GM23338 (cell line): ENCODE data around the gene C1QL1. TPM values are rescaled to one million over a fixed set of nuclear protein-coding genes. Genes with fewer than 3 reads are reported as not detected.

ENCODE experiments used
- ATAC-seq: fragments of 200-7000 bp; cut with Tn5 transposase; 3 replicates; pipeline ENCODE4 v1.9.1; 2020
- DNase-seq: peaks from one replicate; pipeline ENCODE4 v3.0.0-alpha.2; 2015; ENCODE audit warnings: low spot score
- H2AFZ ChIP-seq: fragments of 200-600 bp; sonication (generic); 2 replicates; pipeline ENCODE4 v1.8.0; 2016; ENCODE audit warnings: antibody characterized with exemption, mild to moderate bottlenecking, moderate library complexity
- H3F3A ChIP-seq: fragments of 200-600 bp; sonication (generic); replicated peaks from 2 replicates; pipeline ENCODE4 v1.8.0; 2017; ENCODE audit warnings: antibody characterized with exemption, mixed run types, low read depth
- H3K27ac ChIP-seq: fragments of 200-600 bp; sonication (generic); 2 replicates; pipeline ENCODE4 v1.6.1; 2016; ENCODE audit warnings: low read depth
- H3K27me3 ChIP-seq: fragments of 200-600 bp; sonication (generic); 2 replicates; pipeline ENCODE4 v1.8.0; 2016; ENCODE audit warnings: mild to moderate bottlenecking, mixed run types, moderate library complexity; ENCODE audit not compliant: insufficient read depth
- H3K36me3 ChIP-seq: fragments of 200-600 bp; sonication (generic); 2 replicates; pipeline ENCODE4 v1.8.0; 2016; ENCODE audit warnings: mild to moderate bottlenecking; ENCODE audit not compliant: insufficient read depth
- H3K4me1 ChIP-seq: fragments of 200-600 bp; sonication (generic); 2 replicates; pipeline ENCODE4 v1.8.0; 2016; ENCODE audit warnings: mild to moderate bottlenecking, moderate library complexity; ENCODE audit not compliant: insufficient read depth
- H3K4me2 ChIP-seq: fragments of 200-600 bp; sonication (generic); 2 replicates; pipeline ENCODE4 v1.7.1; 2017; ENCODE audit warnings: mixed run types
- H3K4me3 ChIP-seq: fragments of 200-600 bp; sonication (generic); 2 replicates; pipeline ENCODE4 v1.6.1; 2016; ENCODE audit warnings: mixed run types
- H3K79me2 ChIP-seq: fragments of 200-600 bp; sonication (generic); replicated peaks from 2 replicates; pipeline ENCODE4 v1.8.0; 2017; ENCODE audit warnings: mild to moderate bottlenecking; ENCODE audit not compliant: insufficient read depth
- H3K9me2 ChIP-seq: fragments of 200-600 bp; sonication (generic); 2 replicates; pipeline ENCODE4 v1.8.0; 2017; ENCODE audit not compliant: insufficient read depth
- H4K20me1 ChIP-seq: fragments of 200-600 bp; sonication (generic); replicated peaks from 2 replicates; pipeline ENCODE4 v1.8.0; 2017; ENCODE audit warnings: mild to moderate bottlenecking; ENCODE audit not compliant: insufficient read depth
- H3K27ac Mint-ChIP-seq: 2 replicates; pipeline ENCODE4 v1.8.0; 2020; ENCODE audit warnings: inconsistent platforms, mild to moderate bottlenecking, moderate library complexity, mixed read lengths
- H3K27me3 Mint-ChIP-seq: 3 replicates; pipeline ENCODE4 v1.8.0; 2022; ENCODE audit warnings: low read depth, mild to moderate bottlenecking, moderate library complexity, mixed read lengths, inconsistent platforms; ENCODE audit not compliant: insufficient read depth, poor library complexity
- H3K36me3 Mint-ChIP-seq: 3 replicates; pipeline ENCODE4 v1.8.0; 2021; ENCODE audit warnings: low read depth, mild to moderate bottlenecking, inconsistent platforms, moderate library complexity, mixed read lengths
- H3K4me1 Mint-ChIP-seq: 3 replicates; pipeline ENCODE4 v1.8.0; 2020; ENCODE audit warnings: mild to moderate bottlenecking, inconsistent platforms, mixed read lengths
- H3K4me3 Mint-ChIP-seq: 3 replicates; pipeline ENCODE4 v1.8.0; 2021; ENCODE audit warnings: moderate library complexity, mild to moderate bottlenecking, inconsistent platforms, mixed read lengths
- H3K9me3 Mint-ChIP-seq: 3 replicates; pipeline ENCODE4 v1.8.0; 2020; ENCODE audit warnings: moderate library complexity, mild to moderate bottlenecking, inconsistent platforms, mixed read lengths
- CTCF ChIP-seq, 2 experiments: fragments of 200-600 bp in 1 of 2; sonication (generic) in 1 of 2; conservative IDR thresholded peaks; 2 replicates each; pipeline versions ENCODE4 v1.5.1 to v1.6.1; 2016 to 2017; ENCODE audit warnings: antibody characterized with exemption in 2 of 2, low read depth in 2 of 2, mild to moderate bottlenecking in 2 of 2, moderate library complexity in 1 of 2
- EZH2 ChIP-seq: fragments of 200-600 bp; sonication (generic); IDR thresholded peaks from one replicate; pipeline ENCODE4 v1.8.0; 2017; ENCODE audit warnings: antibody characterized with exemption, mild to moderate bottlenecking, low read depth; ENCODE audit not compliant: unreplicated experiment
- JUNB ChIP-seq: IDR thresholded peaks from one replicate; pipeline ENCODE4 v1.6.1; 2016; ENCODE audit warnings: antibody characterized with exemption; ENCODE audit not compliant: unreplicated experiment
- NANOG ChIP-seq: IDR thresholded peaks from 2 replicates; pipeline ENCODE4 v1.6.1; 2016; ENCODE audit warnings: antibody characterized with exemption, borderline replicate concordance
- REST ChIP-seq: IDR thresholded peaks from one replicate; pipeline ENCODE4 v1.6.1; 2018; ENCODE audit warnings: antibody characterized with exemption; ENCODE audit not compliant: unreplicated experiment
- ZNF331 ChIP-seq: fragments of 250-450 bp; sonication (Bioruptor Pico); IDR thresholded peaks from 2 replicates; pipeline ENCODE4 v1.5.0; 2020; ENCODE audit warnings: low read depth, mild to moderate bottlenecking, moderate library complexity
- polyA plus RNA-seq: library from polyadenylated mRNA; unstranded; fragments of >200 nt; fragmentation: Nextera tagmentation; extraction: Ambion mirVana; gene quantifications from 2 replicates; pipeline ENCODE4 v1.2.1, GENCODE V29; 2016
- total RNA-seq: library from RNA; depleted of rRNA; stranded (reverse); fragments of >200 nt; shearing (Covaris generic); gene quantifications from 2 replicates; pipeline ENCODE4 v1.2.3, GENCODE V29; 2014

The C1QL1 gene
- total and polyA plus RNA-seq, 2 experiments from 2014 or later, result 4.3 to 14.4 TPM

DNA sequence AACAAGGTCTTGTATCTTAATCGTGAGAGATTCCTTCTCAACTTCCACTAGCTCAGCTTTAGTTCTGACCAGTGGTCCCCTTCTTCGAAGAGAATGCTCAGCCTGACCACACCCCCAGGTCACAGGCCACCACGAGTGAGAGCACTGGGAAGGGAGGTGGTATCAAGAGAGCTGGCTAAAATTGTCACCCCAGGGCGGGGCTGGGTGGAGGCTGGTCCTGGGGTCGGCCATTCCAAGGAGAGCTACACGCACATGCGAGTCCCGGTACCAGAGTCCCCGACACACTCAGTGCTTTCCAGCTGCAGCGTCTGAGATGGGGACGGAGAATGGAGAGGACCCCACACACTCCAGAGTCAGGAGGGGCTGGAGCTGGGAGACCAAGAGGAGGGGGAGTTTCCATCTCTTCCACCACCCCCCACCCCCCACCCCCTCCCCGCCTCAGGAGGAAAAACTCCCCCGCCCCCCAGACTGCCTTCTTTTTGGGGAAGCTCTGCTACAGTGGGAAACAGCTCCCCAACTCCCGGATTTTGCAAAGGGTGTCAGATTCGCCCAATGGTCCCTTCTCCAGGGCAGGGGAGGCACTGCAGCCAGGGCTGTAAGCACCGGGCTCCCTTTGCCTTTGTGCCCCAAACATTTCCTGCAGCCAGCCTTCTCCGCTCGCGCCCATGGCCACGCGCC is 1.6 kb downstream of the C1QL1 start:
- Histone ChIP-seq H2AFZ (peak overlapping the region; percentile 81), H3K36me3 (no peaks in the 10 kb centered on the region), H3K79me2 (no peaks in the 10 kb centered on the region), H3K27ac (no peak overlapping the region), H3K4me1 (peaks cover 28% of the 10 kb centered on the region), H3K27me3 (peaks cover 78% of the 10 kb centered on the region), H3F3A (peaks cover 23% of the 10 kb centered on the region), H3K9me2 (no peaks in the 10 kb centered on the region), H3K4me2 (peak overlapping the region; percentile 85), H3K4me3 (peak overlapping the region; percentile 62), H4K20me1 (no peaks in the 10 kb centered on the region)
- no peaks in the 10 kb centered on the region; the same call in 2 of the 3 replicates for H3K36me3 Mint-ChIP-seq
- peak overlapping the region; percentile 67 for H3K4me3 Mint-ChIP-seq
- peaks cover 56% of the 10 kb centered on the region for H3K27me3 Mint-ChIP-seq
- ATAC-seq (no peak), DNase-seq (peak; percentile 50)
- TF ChIP-seq JUNB, result no peak
- TF ChIP-seq EZH2, result peak; percentile 61
- no peak overlapping the region for H3K27ac Mint-ChIP-seq
- H3K9me3 Mint-ChIP-seq, result no peaks in the 10 kb centered on the region; the same call in 2 of the 3 replicates
- peaks cover 24% of the 10 kb centered on the region for H3K4me1 Mint-ChIP-seq

GRCh38 chr17:44965481-44966234 is 2.4 kb downstream of the C1QL1 start:
- Histone ChIP-seq H3F3A (peaks cover 18% of the 10 kb centered on the region), H3K27me3 (peaks cover 75% of the 10 kb centered on the region), H3K4me2 (peak overlapping the region; percentile 75; the same call in 1 of the 2 replicates), H3K27ac (no peak overlapping the region), H3K4me1 (peaks cover 21% of the 10 kb centered on the region), H3K36me3 (no peaks in the 10 kb centered on the region), H3K4me3 (no peak overlapping the region), H4K20me1 (no peaks in the 10 kb centered on the region), H2AFZ (no peak overlapping the region), H3K9me2 (no peaks in the 10 kb centered on the region), H3K79me2 (no peaks in the 10 kb centered on the region)
- Mint-ChIP-seq H3K27ac (no peak overlapping the region), H3K4me3 (peak overlapping the region; percentile 21; the same call in 1 of the 3 replicates), H3K36me3 (no peaks in the 10 kb centered on the region; the same call in 2 of the 3 replicates), H3K4me1 (peaks cover 25% of the 10 kb centered on the region), H3K9me3 (no peaks in the 10 kb centered on the region; the same call in 2 of the 3 replicates), H3K27me3 (peaks cover 56% of the 10 kb centered on the region)
- TF ChIP-seq JUNB, result no peak
- no peak for TF ChIP-seq NANOG
- TF ChIP-seq ZNF331 (CRISPR knock-in tag), result no peak
- no peak for TF ChIP-seq CTCF (conservative IDR thresholded peaks at IDR 0.05; ENCODE audit: low read depth in 2 of 2)
- no peak for TF ChIP-seq REST
- ATAC-seq (no peak), DNase-seq (no peak)
